Vagina (tissue), 2 donors: Measurements from ENCODE around the gene RCL1.

ENCODE experiments used
- POLR2AphosphoS5 ChIP-seq, 2 donors: sonication (generic); formaldehyde crosslinking; IDR thresholded peaks; one replicate each; pipeline ENCODE4 v1.9.0; 2017; ENCODE audit warnings: antibody characterized with exemption in 2 of 2, mild to moderate bottlenecking in 2 of 2, low read depth in 1 of 2; ENCODE audit not compliant: insufficient read depth in 1 of 2
- TF ChIP-seq, protein P1 (sequence below), 3 experiments: fragments of 450-650 bp in 2 of 3; fragments of 200-600 bp in 1 of 3; sonication (generic) in 1 of 3; IDR thresholded peaks; one replicate each; pipeline ENCODE4 v1.5.1; 2017 to 2019; ENCODE audit warnings: antibody characterized with exemption in 3 of 3, mild to moderate bottlenecking in 2 of 3, moderate library complexity in 2 of 3

DNA sequence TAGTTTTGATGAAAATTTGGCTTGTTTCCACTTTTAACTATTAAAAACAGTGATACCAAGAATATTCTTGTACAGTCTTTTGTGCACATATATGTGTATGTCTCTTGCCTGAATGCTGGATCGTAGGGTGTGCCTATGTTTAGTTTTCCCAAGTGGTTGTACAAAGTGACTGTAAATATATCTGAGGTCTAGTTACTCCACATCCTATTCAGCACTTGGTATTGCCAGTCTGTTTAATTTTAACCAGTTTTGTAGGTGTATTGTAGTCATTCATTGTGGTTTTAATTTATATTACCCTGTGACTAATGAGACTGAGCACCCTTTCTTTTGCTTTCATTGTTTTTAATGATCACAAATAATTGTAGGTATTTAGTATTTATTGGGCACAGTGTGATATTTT lies 17.8 kb downstream of the RCL1 start:
- TF ChIP-seq, protein P1, sequence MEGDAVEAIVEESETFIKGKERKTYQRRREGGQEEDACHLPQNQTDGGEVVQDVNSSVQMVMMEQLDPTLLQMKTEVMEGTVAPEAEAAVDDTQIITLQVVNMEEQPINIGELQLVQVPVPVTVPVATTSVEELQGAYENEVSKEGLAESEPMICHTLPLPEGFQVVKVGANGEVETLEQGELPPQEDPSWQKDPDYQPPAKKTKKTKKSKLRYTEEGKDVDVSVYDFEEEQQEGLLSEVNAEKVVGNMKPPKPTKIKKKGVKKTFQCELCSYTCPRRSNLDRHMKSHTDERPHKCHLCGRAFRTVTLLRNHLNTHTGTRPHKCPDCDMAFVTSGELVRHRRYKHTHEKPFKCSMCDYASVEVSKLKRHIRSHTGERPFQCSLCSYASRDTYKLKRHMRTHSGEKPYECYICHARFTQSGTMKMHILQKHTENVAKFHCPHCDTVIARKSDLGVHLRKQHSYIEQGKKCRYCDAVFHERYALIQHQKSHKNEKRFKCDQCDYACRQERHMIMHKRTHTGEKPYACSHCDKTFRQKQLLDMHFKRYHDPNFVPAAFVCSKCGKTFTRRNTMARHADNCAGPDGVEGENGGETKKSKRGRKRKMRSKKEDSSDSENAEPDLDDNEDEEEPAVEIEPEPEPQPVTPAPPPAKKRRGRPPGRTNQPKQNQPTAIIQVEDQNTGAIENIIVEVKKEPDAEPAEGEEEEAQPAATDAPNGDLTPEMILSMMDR (IDR thresholded peaks at IDR 0.05): no peak
- TF ChIP-seq POLR2AphosphoS5 (IDR thresholded peaks at IDR 0.05; ENCODE audit: insufficient read depth in 1 of 2, low read depth in 1 of 2): no peak
